Fibroblast of the aortic adventitia (primary cell): ENCODE data around the gene SMPDL3B. TPM values are rescaled to one million over a fixed set of nuclear protein-coding genes. Genes with fewer than 3 reads are reported as not detected.
A peak's percentile ranks its signal among the peaks of the same experiment; 100 is the strongest.

Source experiments
- DNase-seq: peaks from one replicate; pipeline ENCODE4 v3.0.0-alpha.2; 2010; ENCODE audit warnings: low read depth
- H3K4me3 ChIP-seq: 2 replicates; pipeline ENCODE4 v1.5.1; 2011; ENCODE audit warnings: low read depth, mild to moderate bottlenecking, control low read depth, low read length, moderate library complexity
- CTCF ChIP-seq: IDR thresholded peaks from 2 replicates; pipeline ENCODE4 v1.5.1; 2011; ENCODE audit warnings: mild to moderate bottlenecking, low read length, control low read depth, inconsistent platforms; ENCODE audit not compliant: insufficient read depth
- total RNA-seq: library from RNA; depleted of rRNA; stranded (reverse); fragments of >200 nt; gene quantifications from 2 replicates; pipeline ENCODE4 v1.2.3, GENCODE V29; 2012; ENCODE audit warnings: low replicate concordance

SMPDL3B gene
- total RNA-seq, 1 donor: 0.09 TPM

GRCh38 chr1:27979151-27979858 is 44.5 kb downstream of the SMPDL3B start:
- H3K4me3 ChIP-seq: no peak overlapping the region
- peak; percentile 54 for TF ChIP-seq CTCF

GRCh38 chr1:27979859-27980201 is 45.0 kb downstream of the SMPDL3B start:
- no peak overlapping the region for H3K4me3 ChIP-seq
- DNase-seq: no peak
- no peak for TF ChIP-seq CTCF

More at GRCh38 chr1:27979151-27979858, 44.5 kb downstream of the SMPDL3B start:
- DNase-seq: peak; percentile 87

DNA sequence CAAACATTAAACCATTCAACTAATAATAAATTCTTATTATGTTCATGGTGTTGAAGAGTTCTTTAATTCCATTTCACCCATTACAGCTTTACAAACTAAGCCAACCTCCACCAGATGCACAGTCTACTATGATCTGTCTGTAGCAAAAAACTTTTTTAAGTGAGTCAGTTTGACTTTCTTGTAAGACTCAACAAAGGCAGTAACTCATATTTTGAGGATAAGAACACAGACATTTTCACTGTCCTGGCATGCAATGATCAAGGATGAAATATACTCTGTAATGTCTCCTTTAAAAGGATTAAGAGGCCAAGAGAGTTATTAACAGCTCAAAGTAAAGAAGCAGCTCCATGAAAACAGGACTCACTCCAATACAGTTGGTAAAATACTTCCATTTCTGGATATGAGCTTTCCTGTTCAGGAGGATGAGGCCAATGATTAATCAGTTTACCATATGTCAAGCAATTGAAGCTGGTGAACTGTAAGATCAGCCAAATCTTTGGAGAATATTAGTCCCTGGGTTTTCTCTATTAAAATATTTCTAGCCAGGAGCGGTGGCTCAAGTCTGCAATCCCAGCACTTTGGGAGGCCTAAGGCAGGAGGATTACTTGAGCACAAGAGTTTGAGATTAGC is 45.5 kb downstream of the SMPDL3B start:
- H3K4me3 ChIP-seq: no peak overlapping the region
- no peak for TF ChIP-seq CTCF
- DNase-seq: peak; percentile 14

DNA sequence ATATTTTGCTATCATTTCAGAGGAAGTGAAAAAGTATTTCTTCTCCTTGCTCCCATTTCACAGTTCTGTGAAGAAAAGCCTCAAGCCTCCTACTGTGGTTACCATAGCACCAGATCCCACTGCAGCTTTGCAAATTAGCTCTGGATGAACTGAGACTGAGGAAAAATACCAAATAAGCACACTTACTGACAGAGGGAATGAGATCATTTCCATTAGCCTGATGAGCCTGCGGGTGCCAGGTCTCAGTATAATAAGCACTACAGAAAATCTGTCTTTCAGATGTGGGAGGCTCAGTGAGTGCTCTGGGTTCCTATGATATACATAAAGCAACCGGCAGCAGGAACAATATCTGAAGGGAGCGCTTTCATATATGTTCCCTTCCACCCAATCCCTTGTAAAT is 46.3 kb downstream of the SMPDL3B start:
- no peak for DNase-seq
- H3K4me3 ChIP-seq: no peak overlapping the region
- TF ChIP-seq CTCF: no peak

DNA sequence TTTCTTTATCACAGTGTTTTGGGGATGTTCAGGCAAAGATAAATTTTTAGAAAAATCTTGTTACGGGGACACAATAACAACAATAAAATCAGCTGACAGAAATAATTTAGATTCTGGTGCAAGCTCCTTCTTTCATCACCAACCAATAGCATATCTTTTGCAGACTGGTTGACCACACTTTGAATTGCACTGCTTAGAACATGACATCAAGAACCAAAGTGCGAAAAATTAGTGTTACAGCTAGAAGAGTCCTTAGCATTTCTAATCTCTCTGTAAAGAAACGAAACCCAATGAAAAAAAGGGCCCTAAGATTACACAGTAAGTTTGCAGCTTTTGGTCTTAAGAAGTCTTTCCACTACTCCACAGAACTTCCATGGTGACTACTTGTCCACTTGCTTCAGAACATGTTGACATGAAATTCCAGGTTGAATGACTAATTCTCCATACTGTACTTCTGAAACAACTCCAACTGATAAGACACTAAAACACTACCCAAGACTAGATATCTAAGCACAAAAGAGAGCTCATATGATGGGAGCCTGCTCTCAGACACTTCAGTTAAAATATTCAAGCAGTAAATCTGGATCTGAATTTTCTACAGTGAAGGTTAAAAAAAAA is 56.2 kb downstream of the SMPDL3B start:
- no peak for TF ChIP-seq CTCF
- peak; percentile 40 for DNase-seq
- no peak overlapping the region for H3K4me3 ChIP-seq

DNA sequence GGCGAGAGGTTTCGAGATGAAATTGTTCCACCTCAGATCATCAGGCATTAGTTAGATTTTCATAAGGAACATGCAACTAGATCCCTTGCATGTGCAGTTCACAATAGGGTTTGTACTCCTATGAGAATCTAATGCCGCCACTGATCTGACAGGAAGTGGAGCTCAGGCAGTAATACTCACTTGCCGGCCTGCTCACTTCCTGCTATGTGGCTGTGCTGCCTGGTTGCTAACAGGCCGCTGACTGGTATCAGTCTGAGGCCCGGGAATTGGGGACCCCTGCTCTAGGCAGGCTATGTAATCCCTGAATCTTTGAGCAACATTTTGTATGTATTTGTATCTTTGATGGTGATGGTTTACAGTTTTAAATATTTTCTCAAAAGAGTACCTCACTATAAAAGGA is 57.5 kb downstream of the SMPDL3B start:
- TF ChIP-seq CTCF: no peak
- DNase-seq: no peak
- no peak overlapping the region for H3K4me3 ChIP-seq
